Cardiac septum (tissue), 1 donor: ENCODE data around the gene CATSPER1. TPM values are rescaled to one million over a fixed set of nuclear protein-coding genes. Genes with fewer than 3 reads are reported as not detected.

Source experiments
- DNase-seq: peaks from one replicate; pipeline ENCODE4 v3.0.0-alpha.2; 2020; ENCODE audit warnings: low spot score
- intact Hi-C: fragments of 100-400 bp; cut with DNase I; formaldehyde crosslinking; loops from one replicate; pipeline ENCODE4 v1.14.0; 2022
- total RNA-seq: library from RNA; stranded (reverse); fragmentation: NEBNext Ultra II Directional; extraction: Animal tissue kit (Norgen Biotek cat#: 25700); gene quantifications from one replicate; pipeline ENCODE4 v1.2.1, GENCODE V29; 2021
- donor health status: DM: no; HTN: no; CAD: no.

The CATSPER1 gene
- total RNA-seq, 1 donor from 2014 or later = 0.13 TPM

DNA sequence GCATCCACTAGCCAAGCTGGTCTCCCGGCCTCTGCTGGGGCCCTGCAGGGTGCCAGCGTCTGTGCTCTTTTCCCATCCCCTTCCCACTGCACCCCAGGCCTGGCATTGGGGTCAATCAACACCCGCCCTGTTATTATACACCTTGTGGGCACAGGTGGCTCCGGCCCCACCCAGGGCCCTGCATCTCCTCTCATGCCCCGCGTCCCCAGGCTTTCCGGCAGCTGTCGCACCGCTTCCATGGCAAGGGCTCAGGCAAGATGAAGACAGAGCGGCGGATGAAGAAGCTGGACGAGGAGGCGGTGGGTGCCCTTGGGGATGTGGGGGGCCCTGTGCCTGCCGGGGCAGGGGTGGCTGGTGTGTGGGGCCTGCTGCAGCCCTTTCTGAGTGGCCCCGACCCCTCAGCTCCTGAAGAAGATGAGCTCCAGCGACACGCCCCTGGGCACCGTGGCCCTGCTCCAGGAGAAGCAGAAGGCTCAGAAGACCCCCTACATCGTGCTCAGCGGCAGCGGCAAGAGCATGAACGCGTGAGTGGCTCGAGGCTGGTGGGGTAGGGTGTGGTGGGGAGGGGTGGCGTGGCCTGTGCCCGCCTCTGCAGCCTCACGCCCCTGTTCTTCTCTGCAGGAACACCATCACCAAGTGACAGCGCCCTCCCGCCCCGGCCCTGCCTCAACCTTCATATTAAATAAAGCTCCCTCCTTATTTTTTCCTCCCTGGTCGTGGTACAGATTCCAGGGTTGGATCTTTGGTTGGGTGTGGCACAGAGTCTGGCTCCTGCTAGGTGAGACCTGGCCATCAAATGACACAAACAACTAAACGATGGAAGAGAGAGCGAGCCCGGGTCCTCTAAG, 47.7 kb downstream of the CATSPER1 start:
- intact Hi-C loops = no loop called here
- no peak for DNase-seq

DNA sequence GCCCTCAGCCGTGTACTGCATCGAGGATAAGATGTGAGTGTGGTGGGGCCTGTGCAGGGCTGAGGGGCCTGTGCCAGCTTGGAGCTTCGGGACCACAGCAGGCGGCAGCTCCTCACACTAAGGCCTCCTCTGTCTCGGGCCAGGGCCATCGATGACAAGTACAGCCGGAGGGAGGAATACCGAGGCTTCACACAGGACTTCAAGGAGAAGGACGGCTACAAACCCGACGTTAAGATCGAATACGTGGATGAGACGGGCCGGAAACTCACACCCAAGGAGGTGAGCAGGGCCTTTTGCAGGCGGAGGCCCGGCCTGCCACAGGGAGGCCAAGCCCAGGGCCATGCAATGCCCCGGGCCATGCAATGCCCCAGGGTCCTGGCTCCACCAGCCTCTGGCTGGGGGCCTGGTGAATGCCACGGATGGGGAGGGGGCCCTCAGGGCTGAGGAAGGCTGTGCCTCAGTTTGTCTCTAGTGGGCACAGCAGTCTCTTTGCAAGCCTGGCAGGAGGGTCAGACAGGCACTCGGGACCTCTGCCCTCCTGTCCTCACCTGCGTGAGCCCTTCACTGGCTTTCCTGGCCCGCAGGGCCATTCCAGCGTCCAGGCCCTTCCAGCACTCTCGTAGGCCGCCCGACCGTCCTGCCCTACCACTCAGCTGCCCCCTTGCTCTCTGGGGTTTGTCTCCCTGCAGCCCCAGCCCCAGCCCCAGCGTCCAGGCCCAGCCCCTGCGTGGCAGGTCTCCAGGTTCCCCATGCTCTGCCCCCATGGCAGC, 48.5 kb downstream of the CATSPER1 start:
- intact Hi-C loops = no loop called here

DNA sequence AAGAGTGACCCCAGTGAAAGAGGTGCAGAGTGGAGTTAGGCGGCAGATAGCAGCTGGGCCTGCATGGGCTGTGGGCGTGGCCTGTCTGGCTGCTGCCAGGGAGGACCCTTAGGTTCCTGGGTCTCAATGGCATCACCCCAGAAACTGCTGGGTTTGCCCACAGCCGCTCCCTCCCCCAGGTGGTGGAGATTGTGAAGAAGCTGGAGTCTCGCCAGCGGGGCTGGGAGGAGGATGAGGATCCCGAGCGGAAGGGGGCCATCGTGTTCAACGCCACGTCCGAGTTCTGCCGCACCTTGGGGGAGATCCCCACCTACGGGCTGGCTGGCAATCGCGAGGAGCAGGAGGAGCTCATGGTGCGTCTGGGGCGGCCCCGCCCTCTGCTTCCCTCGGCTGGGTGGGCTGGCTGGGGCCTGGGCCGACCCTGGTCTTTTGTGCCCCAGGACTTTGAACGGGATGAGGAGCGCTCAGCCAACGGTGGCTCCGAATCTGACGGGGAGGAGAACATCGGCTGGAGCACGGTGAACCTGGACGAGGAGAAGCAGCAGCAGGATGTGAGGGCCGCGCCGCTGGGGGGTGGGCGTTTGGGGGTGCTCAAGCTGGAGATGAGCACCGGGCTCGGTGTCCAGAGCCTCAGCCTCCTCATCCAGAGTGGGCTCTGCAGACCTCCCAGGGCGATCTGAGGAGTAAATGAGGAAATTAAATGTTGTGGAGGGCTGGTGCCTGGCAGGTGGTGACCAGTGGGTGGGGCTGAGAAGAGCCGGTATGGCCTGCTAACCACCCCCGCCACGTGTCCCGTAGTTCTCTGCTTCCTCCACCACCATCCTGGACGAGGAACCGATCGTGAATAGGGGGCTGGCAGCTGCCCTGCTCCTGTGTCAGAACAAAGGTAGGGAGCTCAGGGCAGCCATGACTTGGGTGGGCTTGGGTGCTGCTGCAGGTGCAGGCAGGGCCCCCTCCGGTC, 49.8 kb downstream of the CATSPER1 start:
- intact Hi-C loops = no loop called here
- no peak for DNase-seq

More for the DNA sequence above, 48.5 kb downstream of the CATSPER1 start:
- no peak for DNase-seq

DNA sequence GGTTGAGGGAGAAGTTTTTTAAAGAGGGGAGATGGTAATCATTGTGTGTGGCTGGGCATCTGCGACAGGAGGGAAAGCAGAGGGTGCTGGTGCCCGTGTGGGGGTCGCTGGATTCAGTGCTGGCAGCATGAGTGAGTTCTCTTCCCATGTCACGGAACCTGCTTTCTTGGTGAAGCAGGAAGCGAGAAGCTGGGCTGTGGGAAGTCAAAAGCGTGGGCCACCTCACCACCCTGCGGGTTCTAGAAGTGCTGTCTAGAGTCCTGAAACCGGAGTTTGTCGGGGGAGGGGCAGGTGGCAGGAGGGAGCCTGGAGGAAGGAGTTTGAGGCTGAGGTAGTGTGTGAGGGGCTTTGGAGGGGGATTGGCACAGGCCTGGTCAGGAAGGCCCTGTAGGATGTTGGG, 50.5 kb downstream of the CATSPER1 start:
- intact Hi-C loops = no loop called here

DNA sequence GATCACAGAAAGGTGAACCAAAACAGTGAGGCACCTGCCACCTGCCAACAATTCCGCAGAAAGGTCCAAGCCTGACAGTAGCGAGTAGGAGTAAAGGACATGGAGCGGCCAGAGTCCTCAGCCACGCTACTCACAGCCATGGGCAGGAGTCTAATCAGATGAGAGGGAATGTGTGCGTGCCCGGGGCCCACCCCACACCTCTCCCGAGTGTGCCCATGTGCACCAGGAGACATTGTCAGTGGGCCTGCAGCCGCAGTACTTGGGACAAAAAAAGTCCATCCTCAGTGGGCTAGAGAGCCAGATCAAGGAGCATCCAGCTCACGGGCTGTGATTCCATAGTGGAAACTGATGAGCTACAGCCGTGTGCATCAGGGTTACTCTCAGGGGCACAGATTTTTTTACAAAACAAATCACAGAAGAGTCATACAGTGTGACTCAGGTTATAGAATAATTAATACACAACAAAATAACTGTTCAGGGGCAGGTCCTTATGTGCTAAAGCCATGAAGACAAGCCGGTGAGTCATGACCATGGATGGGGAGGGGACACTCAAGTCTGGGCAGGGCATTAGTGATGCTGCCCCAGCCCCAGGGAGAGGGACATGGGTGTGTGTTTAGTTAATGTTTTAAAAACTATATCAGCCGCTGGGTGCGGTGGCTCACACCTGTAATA, 52.7 kb downstream of the CATSPER1 start:
- intact Hi-C loops = no loop called here
- DNase-seq = no peak

More for the DNA sequence above, 50.5 kb downstream of the CATSPER1 start:
- DNase-seq = no peak

DNA sequence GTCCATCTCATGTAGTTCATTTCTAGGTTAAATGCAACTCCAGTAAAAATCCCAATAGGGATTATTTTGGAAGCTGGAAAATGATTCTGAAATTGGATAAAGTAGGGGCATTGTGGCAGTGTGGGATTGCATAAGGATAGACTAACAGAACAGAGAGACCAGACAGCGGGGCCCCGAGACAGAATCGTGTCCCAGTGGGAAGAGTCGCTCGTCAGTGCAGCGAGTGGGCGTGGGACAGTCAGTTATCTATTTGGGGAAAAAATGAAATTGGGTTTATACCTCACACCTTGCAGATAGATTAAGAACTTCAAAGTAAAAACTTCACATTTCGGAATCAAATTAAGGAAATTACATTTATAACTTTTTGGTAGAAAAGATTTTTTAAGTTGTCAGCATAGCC, 54.2 kb downstream of the CATSPER1 start:
- intact Hi-C loops = no loop called here
- no peak for DNase-seq

DNA sequence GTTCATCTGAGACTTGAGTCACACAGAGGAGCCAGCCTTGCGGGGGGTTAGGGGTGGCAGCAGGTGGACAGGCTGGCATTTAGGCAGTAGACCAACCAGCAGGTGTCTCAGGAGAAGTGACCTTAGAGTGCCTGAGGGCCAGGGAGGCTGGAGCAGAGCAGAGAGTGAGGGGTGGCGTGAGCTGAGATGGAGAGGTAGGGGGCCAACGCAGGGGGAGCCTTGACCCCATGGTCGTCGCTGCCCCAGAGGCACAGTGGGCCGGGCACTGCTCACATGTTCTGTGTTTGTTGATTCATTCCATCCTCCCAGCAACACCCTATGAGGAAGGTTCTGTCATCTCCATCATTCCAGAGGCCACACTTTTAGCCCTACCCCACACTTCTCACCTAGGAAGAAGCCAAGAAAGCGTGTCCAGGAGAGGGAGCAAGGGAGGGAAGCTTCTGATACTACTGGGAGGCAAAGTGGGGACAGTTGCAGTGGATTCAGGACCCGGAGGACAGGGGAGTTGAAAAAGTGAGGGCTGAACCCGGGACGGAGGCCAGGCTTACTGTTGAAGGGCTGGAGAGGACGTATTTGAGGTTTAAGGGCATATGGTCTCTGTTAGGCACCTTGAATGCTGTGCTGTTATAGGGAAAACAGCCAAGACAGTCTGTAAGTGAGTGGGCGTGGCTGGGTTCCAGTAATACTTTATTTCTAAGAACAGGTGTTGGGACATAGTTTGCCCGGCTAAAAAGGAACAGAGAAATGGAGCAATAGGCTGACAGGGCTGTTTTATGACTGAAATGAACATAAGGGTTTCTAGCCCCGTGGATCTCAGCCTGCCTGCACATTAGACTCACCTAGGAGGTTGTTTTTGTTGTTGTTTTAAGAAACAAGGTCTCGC, 57.4 kb downstream of the CATSPER1 start:
- intact Hi-C loops = no loop called here
- no peak for DNase-seq

DNA sequence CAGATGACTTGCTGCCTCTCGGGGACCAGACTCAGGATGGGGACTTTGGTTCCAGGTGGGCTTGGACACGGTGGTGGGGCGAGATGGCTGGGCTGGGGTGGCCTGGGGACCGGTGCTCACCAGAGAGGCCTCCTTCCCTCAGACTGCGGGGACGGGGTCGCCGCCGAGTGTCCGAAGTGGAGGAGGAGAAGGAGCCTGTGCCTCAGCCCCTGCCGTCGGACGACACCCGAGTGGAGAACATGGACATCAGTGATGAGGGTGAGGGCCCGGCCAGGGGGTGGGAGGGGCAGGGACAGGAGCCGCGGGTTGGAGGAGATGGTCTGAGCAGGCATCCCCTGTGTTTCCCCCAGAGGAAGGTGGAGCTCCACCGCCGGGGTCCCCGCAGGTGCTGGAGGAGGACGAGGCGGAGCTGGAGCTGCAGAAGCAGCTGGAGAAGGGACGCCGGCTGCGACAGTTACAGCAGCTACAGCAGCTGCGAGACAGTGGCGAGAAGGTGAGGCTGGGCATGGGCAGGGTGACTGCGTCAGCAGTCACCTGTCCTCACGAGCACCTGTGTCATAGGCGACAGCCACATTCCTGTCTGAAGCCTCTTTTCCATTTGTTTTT, 58.8 kb downstream of the CATSPER1 start:
- no peak for DNase-seq
- intact Hi-C loops = no loop called here

Other genes starting within 250 kb of the CATSPER1 start
- 8.7 TPM for gene AP5B1, start 245.5 kb downstream of the CATSPER1 start, total RNA-seq
- gene OVOL1, start 239.4 kb downstream of the CATSPER1 start, total RNA-seq = not detected
- gene SNX32, start 192.5 kb downstream of the CATSPER1 start, total RNA-seq = 0.54 TPM
- 434 TPM for gene CFL1, start 168.3 kb downstream of the CATSPER1 start, total RNA-seq
- gene MUS81, start 166.0 kb downstream of the CATSPER1 start, total RNA-seq = 37.6 TPM
- 118 TPM for gene EFEMP2, start 153.7 kb downstream of the CATSPER1 start, total RNA-seq
- gene CTSW, start 146.6 kb downstream of the CATSPER1 start, total RNA-seq = 0.83 TPM
- 62.6 TPM for gene FIBP, start 138.0 kb downstream of the CATSPER1 start, total RNA-seq
- gene CCDC85B, start 135.8 kb downstream of the CATSPER1 start, total RNA-seq = 66.2 TPM
- 2.0 TPM for gene FOSL1, start 126.1 kb downstream of the CATSPER1 start, total RNA-seq
- 45.2 TPM for gene C11orf68, start 107.4 kb downstream of the CATSPER1 start, total RNA-seq
- 113 TPM for gene DRAP1, start 107.1 kb downstream of the CATSPER1 start, total RNA-seq
- not detected for gene TSGA10IP, start 81.0 kb downstream of the CATSPER1 start, total RNA-seq
- 35.9 TPM for gene SART1, start 64.7 kb downstream of the CATSPER1 start, total RNA-seq
- 18.1 TPM for gene EIF1AD, start 24.3 kb downstream of the CATSPER1 start, total RNA-seq
- gene BANF1, start 24.0 kb downstream of the CATSPER1 start, total RNA-seq = 195 TPM
- gene CST6, start 14.5 kb downstream of the CATSPER1 start, total RNA-seq = 1.5 TPM
- gene GAL3ST3, start 22.7 kb upstream of the CATSPER1 start, total RNA-seq = 3.1 TPM
- gene SF3B2, start 25.9 kb upstream of the CATSPER1 start, total RNA-seq = 85.8 TPM
- 115 TPM for gene PACS1, start 43.8 kb upstream of the CATSPER1 start, total RNA-seq
- 43.5 TPM for gene KLC2, start 231.2 kb upstream of the CATSPER1 start, total RNA-seq
- gene RAB1B, start 242.2 kb upstream of the CATSPER1 start, total RNA-seq = 124 TPM